HepG2 (cell line): ENCODE results near the gene TUT4. TPM values are rescaled to one million over a fixed set of nuclear protein-coding genes. Genes with fewer than 3 reads are reported as not detected.
A peak's percentile ranks its signal among the peaks of the same experiment; 100 is the strongest.

Experiments used
- BCL6 ChIP-seq: IDR thresholded peaks from 2 replicates; pipeline ENCODE4 v1.6.1; 2016; ENCODE audit warnings: missing genetic modification reagents, missing compliant biosample characterization
- CCAR2 ChIP-seq: fragments of 200-400 bp; formaldehyde crosslinking; optimal IDR thresholded peaks from 2 replicates; pipeline ENCODE3; 2018; ENCODE audit warnings: low read depth, mild to moderate bottlenecking, low read length, moderate library complexity
- HIVEP1 ChIP-seq: sonication (generic); formaldehyde crosslinking; IDR thresholded peaks from 2 replicates; pipeline ENCODE4 v1.4.0; 2020; ENCODE audit warnings: mild to moderate bottlenecking, missing genetic modification reagents
- MXD1 ChIP-seq: sonication (generic); formaldehyde crosslinking; IDR thresholded peaks from 2 replicates; pipeline ENCODE4 v1.4.0; 2020; ENCODE audit warnings: mild to moderate bottlenecking, missing genetic modification reagents
- POLR2AphosphoS5 ChIP-seq: IDR thresholded peaks from 2 replicates; pipeline ENCODE4 v1.6.1; 2012; ENCODE audit warnings: low read depth, low read length
- PRMT3 ChIP-seq: sonication (generic); formaldehyde crosslinking; IDR thresholded peaks from 2 replicates; pipeline ENCODE4 v1.8.1; 2022; ENCODE audit warnings: low read depth, mild to moderate bottlenecking, moderate library complexity, missing genetic modification reagents, borderline replicate concordance
- RAD21 ChIP-seq: fragments of 450-650 bp; formaldehyde crosslinking; IDR thresholded peaks from 2 replicates; pipeline ENCODE4 v1.5.0; 2020; ENCODE audit warnings: mild to moderate bottlenecking
- TFDP1 ChIP-seq: IDR thresholded peaks from 2 replicates; pipeline ENCODE4 v1.6.1; 2016; ENCODE audit warnings: missing compliant biosample characterization, missing genetic modification reagents, borderline replicate concordance
- ZNF451 ChIP-seq: sonication (generic); formaldehyde crosslinking; IDR thresholded peaks from 2 replicates; pipeline ENCODE4 v1.5.0; 2020; ENCODE audit warnings: mild to moderate bottlenecking, missing genetic modification reagents
- ZNF556 ChIP-seq: sonication (generic); formaldehyde crosslinking; IDR thresholded peaks from 2 replicates; pipeline ENCODE4 v1.4.0; 2020; ENCODE audit warnings: mild to moderate bottlenecking, missing genetic modification reagents, borderline replicate concordance
- ZNF563 ChIP-seq: sonication (generic); formaldehyde crosslinking; IDR thresholded peaks from 2 replicates; pipeline ENCODE4 v1.8.0; 2022; ENCODE audit warnings: mild to moderate bottlenecking, moderate library complexity, missing genetic modification reagents
- ZNF639 ChIP-seq: conservative IDR thresholded peaks from 2 replicates; pipeline ENCODE4 v1.6.1; 2018; ENCODE audit warnings: missing genetic modification reagents
- ZSCAN20 ChIP-seq: sonication (generic); formaldehyde crosslinking; IDR thresholded peaks from 2 replicates; pipeline ENCODE4 v1.4.0; 2020; ENCODE audit warnings: missing genetic modification reagents, mild to moderate bottlenecking, borderline replicate concordance
- ZZZ3 ChIP-seq: sonication (generic); formaldehyde crosslinking; IDR thresholded peaks from 2 replicates; pipeline ENCODE4 v1.4.0; 2020; ENCODE audit warnings: missing genetic modification reagents, mild to moderate bottlenecking, borderline replicate concordance
- polyA plus RNA-seq, 8 experiments: library from polyadenylated mRNA; depleted of rRNA in 3 of 8; stranded (reverse) in 7 of 8; unstranded in 1 of 8; fragments of >200 nt; fragmentation: Illumina TruSeq in 4 of 8; extraction: Trizol in 4 of 8; gene quantifications; 2 replicates each; pipeline versions ENCODE4 v1.2.1 to v1.2.3, GENCODE V29; 2011 to 2016; ENCODE audit warnings: low read depth in 4 of 8, missing spikeins in 1 of 8, mixed read lengths in 1 of 8; ENCODE audit not compliant: insufficient read depth in 1 of 8
- total RNA-seq, 5 experiments: library from RNA; depleted of rRNA; stranded (reverse); fragments of >200 nt; fragmentation: Illumina TruSeq; extraction: Trizol; gene quantifications; 2 replicates each; pipeline ENCODE4 v1.2.3, GENCODE V29; 2016; ENCODE audit warnings: low read depth in 1 of 5
- TF ChIP-seq, protein P1 (sequence below): sonication (generic); formaldehyde crosslinking; IDR thresholded peaks from 2 replicates; pipeline ENCODE4 v1.5.1; 2020; ENCODE audit warnings: missing genetic modification reagents, mild to moderate bottlenecking, borderline replicate concordance
- TF ChIP-seq, protein P2 (sequence below): sonication (generic); formaldehyde crosslinking; IDR thresholded peaks from 2 replicates; pipeline ENCODE4 v1.9.0; 2021; ENCODE audit warnings: missing genetic modification reagents, borderline replicate concordance
- TF ChIP-seq, protein P3 (sequence below): sonication (generic); formaldehyde crosslinking; IDR thresholded peaks from 2 replicates; pipeline ENCODE4 v1.8.0; 2022; ENCODE audit warnings: low read depth, missing genetic modification reagents

Gene TUT4
- total and polyA plus RNA-seq, 2 of the 13 experiments (the other 11 are each of a cell fraction or from before 2014, with no cell fraction given) = 44.7 to 53.5 TPM

- TF ChIP-seq ZZZ3 (CRISPR knock-in tag) (0 out of 2 replicates have a peak, but pooled peaks have one; percentile 7), ZSCAN20 (CRISPR knock-in tag) (0 out of 2 replicates have a peak, but pooled peaks have one; percentile 24), MXD1 (CRISPR knock-in tag) (peak; percentile 79), ZNF639 (CRISPR knock-in tag) (peak; percentile 35; the same call in 1 of the 2 replicates), PRMT3 (CRISPR knock-in tag) (0 out of 2 replicates have a peak, but pooled peaks have one; percentile 39), ZNF563 (peak; percentile 37; the same call in 1 of the 2 replicates), ZNF556 (CRISPR knock-in tag) (0 out of 2 replicates have a peak, but pooled peaks have one; percentile 21), HIVEP1 (CRISPR knock-in tag) (peak; percentile 61; the same call in 1 of the 2 replicates), CCAR2 (no peak), RAD21 (CRISPR knock-in tag) (peak; percentile 31; the same call in 1 of the 2 replicates), POLR2AphosphoS5 (peak; percentile 40; the same call in 1 of the 2 replicates), BCL6 (peak; percentile 31; the same call in 1 of the 2 replicates), ZNF451 (CRISPR knock-in tag) (peak; percentile 83), TFDP1 (CRISPR knock-in tag) (no peak; the same call in 1 of the 2 replicates)
- TF ChIP-seq, protein P1, sequence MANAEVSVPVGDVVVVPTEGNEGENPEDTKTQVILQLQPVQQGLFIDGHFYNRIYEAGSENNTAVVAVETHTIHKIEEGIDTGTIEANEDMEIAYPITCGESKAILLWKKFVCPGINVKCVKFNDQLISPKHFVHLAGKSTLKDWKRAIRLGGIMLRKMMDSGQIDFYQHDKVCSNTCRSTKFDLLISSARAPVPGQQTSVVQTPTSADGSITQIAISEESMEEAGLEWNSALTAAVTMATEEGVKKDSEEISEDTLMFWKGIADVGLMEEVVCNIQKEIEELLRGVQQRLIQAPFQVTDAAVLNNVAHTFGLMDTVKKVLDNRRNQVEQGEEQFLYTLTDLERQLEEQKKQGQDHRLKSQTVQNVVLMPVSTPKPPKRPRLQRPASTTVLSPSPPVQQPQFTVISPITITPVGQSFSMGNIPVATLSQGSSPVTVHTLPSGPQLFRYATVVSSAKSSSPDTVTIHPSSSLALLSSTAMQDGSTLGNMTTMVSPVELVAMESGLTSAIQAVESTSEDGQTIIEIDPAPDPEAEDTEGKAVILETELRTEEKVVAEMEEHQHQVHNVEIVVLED (CRISPR knock-in tag) = 0 out of 2 replicates have a peak, but pooled peaks have one; percentile 30
- TF ChIP-seq, protein P2, sequence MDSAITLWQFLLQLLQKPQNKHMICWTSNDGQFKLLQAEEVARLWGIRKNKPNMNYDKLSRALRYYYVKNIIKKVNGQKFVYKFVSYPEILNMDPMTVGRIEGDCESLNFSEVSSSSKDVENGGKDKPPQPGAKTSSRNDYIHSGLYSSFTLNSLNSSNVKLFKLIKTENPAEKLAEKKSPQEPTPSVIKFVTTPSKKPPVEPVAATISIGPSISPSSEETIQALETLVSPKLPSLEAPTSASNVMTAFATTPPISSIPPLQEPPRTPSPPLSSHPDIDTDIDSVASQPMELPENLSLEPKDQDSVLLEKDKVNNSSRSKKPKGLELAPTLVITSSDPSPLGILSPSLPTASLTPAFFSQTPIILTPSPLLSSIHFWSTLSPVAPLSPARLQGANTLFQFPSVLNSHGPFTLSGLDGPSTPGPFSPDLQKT (CRISPR knock-in tag) = no peak
- TF ChIP-seq, protein P3, sequence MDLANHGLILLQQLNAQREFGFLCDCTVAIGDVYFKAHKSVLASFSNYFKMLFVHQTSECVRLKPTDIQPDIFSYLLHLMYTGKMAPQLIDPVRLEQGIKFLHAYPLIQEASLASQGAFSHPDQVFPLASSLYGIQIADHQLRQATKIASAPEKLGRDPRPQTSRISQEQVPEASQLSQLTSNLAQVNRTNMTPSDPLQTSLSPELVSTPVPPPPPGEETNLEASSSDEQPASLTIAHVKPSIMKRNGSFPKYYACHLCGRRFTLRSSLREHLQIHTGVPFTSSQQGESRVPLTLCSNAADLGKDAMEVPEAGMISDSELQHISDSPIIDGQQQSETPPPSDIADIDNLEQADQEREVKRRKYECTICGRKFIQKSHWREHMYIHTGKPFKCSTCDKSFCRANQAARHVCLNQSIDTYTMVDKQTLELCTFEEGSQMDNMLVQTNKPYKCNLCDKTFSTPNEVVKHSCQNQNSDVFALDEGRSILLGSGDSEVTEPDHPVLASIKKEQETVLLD = peak; percentile 56
Observed at GRCh38 chr1:52552505-52553361, at the start of gene TUT4 (continued).
